Stomach (tissue), 9 donors: ENCODE results near the gene HPCAL4. TPM values are rescaled to one million over a fixed set of nuclear protein-coding genes. Genes with fewer than 3 reads are reported as not detected.
A peak's percentile ranks its signal among the peaks of the same experiment; 100 is the strongest.

ENCODE experiments used
- DNase-seq, 2 donors: peaks; one replicate each; pipeline versions ENCODE4 v3.0.0 to v3.0.0-alpha.2; 2013 to 2019
- H3K27ac ChIP-seq, 5 donors: fragments of 200-600 bp in 4 of 5; sonication (generic) in 4 of 5; one replicate each; pipeline ENCODE4 v1.5.1; 2013 to 2019; ENCODE audit warnings: mild to moderate bottlenecking in 1 of 5, moderate library complexity in 1 of 5
- H3K27me3 ChIP-seq, 3 donors: fragments of 200-600 bp; sonication (generic); one replicate each; pipeline ENCODE4 v1.5.1; 2017 to 2019; ENCODE audit warnings: mixed run types in 1 of 3
- H3K36me3 ChIP-seq, 4 donors: fragments of 200-600 bp; sonication (generic); 1 replicate in 3 of 4; 2 replicates in 1 of 4; pipeline ENCODE4 v1.5.1; 2016 to 2019
- H3K4me1 ChIP-seq, 4 donors: fragments of 200-600 bp; sonication (generic); one replicate each; pipeline ENCODE4 v1.5.1; 2016 to 2019
- H3K4me3 ChIP-seq, 4 donors: fragments of 200-600 bp; sonication (generic) in 3 of 4; one replicate each; pipeline ENCODE4 v1.5.1; 2016 to 2019; ENCODE audit warnings: mild to moderate bottlenecking in 1 of 4
- H3K9me3 ChIP-seq, 4 donors: fragments of 200-600 bp; sonication (generic); one replicate each; pipeline ENCODE4 v1.5.1; 2016 to 2019
- EP300 ChIP-seq: sonication (generic); formaldehyde crosslinking; IDR thresholded peaks from one replicate; pipeline ENCODE4 v1.6.1; 2017; ENCODE audit warnings: antibody characterized with exemption
- POLR2A ChIP-seq, 4 donors: fragments of 450-650 bp; IDR thresholded peaks; one replicate each; pipeline ENCODE4 v1.6.1; 2016; ENCODE audit warnings: antibody characterized with exemption in 4 of 4, control low read depth in 2 of 4, mild to moderate bottlenecking in 1 of 4, moderate library complexity in 1 of 4
- POLR2AphosphoS5 ChIP-seq, 3 donors: sonication (generic); formaldehyde crosslinking; IDR thresholded peaks; one replicate each; pipeline ENCODE4 v1.6.1; 2016; ENCODE audit warnings: antibody characterized with exemption in 3 of 3
- WGBS, 5 donors: extraction: QIAGEN DNeasy Blood & Tissue Kit in 3 of 5; methylation state at CpG; one replicate each; pipeline versions ENCODE4 v1.1.5 to v1.1.7; 2013 to 2018; 5-methylcytosine and 5-hydroxymethylcytosine counted together
- intact Hi-C: fragments of 100-400 bp; cut with DNase I; formaldehyde crosslinking; loops from one replicate; pipeline ENCODE4 v1.15.1; 2023; ENCODE audit warnings: low total_unique reads
- polyA plus RNA-seq, 3 donors: library from polyadenylated mRNA; stranded (reverse); fragments of 200-250 nt; gene quantifications; one replicate each; pipeline ENCODE4 v1.2.3, GENCODE V29; 2013
- total RNA-seq, 5 donors: library from RNA; depleted of rRNA; stranded (reverse); fragments of >200 nt; gene quantifications; one replicate each; pipeline versions ENCODE4 v1.1.0 to v1.2.3, GENCODE V29; 2014 to 2016
- TF ChIP-seq, protein P1 (sequence below), 7 experiments: fragments of 450-650 bp in 4 of 7; fragments of 200-600 bp in 3 of 7; sonication (generic) in 3 of 7; IDR thresholded peaks; one replicate each; pipeline ENCODE4 v1.5.1; 2016 to 2019; ENCODE audit warnings: antibody characterized with exemption in 7 of 7, control low read depth in 2 of 7, mild to moderate bottlenecking in 1 of 7
- donor health status: healthy with polysubstance abuse.
- donor health status: Bipolar disorder and iron deficiency.
- donor health status: healthy.

Gene HPCAL4
- total and polyA plus RNA-seq, 8 donors: 0.06 to 1.5 (median 0.15) TPM; not detected in 3

- TF ChIP-seq POLR2A (IDR thresholded peaks at IDR 0.05) (no peak), EP300 (peak; percentile 18)
- intact Hi-C loops: no loop called here
- Histone ChIP-seq H3K9me3 (no peaks in the 10 kb centered on the region), H3K4me1 (peaks cover 4 to 20% (median 17%) of the 10 kb centered on the region in 4 donors), H3K27ac (peak overlapping the region; percentile 4 to 60 (median 58)), H3K4me3 (no peak overlapping the region), H3K27me3 (peaks cover 0 to 50% (median 26%) of the 10 kb centered on the region in 3 donors), H3K36me3 (no peaks in the 10 kb centered on the region)
- WGBS, 5 donors: 56 to 66% (median 59%) methylated on average over 12 of the region's 12 CpGs
- peak in 1 of 2 donors; percentile 35 for DNase-seq
These were observed 55.9 kb downstream of the HPCAL4 start for GRCh38 chr1:39635205-39635870.

- H3K27me3 ChIP-seq: peaks cover 0 to 32% (median 14%) of the 10 kb centered on the region in 3 donors
- H3K4me1 ChIP-seq: peaks cover 0 to 10% (median 8%) of the 10 kb centered on the region in 4 donors
- TF ChIP-seq POLR2AphosphoS5 (IDR thresholded peaks at IDR 0.05): no peak
- no peak for TF ChIP-seq POLR2A (IDR thresholded peaks at IDR 0.05)
- TF ChIP-seq, protein P1, sequence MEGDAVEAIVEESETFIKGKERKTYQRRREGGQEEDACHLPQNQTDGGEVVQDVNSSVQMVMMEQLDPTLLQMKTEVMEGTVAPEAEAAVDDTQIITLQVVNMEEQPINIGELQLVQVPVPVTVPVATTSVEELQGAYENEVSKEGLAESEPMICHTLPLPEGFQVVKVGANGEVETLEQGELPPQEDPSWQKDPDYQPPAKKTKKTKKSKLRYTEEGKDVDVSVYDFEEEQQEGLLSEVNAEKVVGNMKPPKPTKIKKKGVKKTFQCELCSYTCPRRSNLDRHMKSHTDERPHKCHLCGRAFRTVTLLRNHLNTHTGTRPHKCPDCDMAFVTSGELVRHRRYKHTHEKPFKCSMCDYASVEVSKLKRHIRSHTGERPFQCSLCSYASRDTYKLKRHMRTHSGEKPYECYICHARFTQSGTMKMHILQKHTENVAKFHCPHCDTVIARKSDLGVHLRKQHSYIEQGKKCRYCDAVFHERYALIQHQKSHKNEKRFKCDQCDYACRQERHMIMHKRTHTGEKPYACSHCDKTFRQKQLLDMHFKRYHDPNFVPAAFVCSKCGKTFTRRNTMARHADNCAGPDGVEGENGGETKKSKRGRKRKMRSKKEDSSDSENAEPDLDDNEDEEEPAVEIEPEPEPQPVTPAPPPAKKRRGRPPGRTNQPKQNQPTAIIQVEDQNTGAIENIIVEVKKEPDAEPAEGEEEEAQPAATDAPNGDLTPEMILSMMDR (IDR thresholded peaks at IDR 0.05): no peak
- TF ChIP-seq EP300: no peak
- H3K36me3 ChIP-seq: peaks cover 0 to 7% (median 0%) of the 10 kb centered on the region in 4 donors
- WGBS, 5 donors: 60 to 86% (median 73%) methylated on average over 3 of the region's 3 CpGs
- peak overlapping the region in 2 of 4 donors; percentile 16 to 34 for H3K4me3 ChIP-seq
- no peaks in the 10 kb centered on the region for H3K9me3 ChIP-seq
- DNase-seq: no peak
- peak overlapping the region in 3 of 5 donors; percentile 22 to 62 (median 37) for H3K27ac ChIP-seq
- intact Hi-C loops: no loop called here
These were observed 57.8 kb downstream of the HPCAL4 start for GRCh38 chr1:39633422-39633821.

GRCh38 chr1:39632682-39633417 is 58.4 kb downstream of the HPCAL4 start:
- intact Hi-C loops: no loop called here
- H3K4me1 ChIP-seq: peaks cover 0 to 10% (median 8%) of the 10 kb centered on the region in 4 donors
- peak; percentile 67 to 85 for DNase-seq

GRCh38 chr1:39632323-39632681 is 58.9 kb downstream of the HPCAL4 start:
- H3K9me3 ChIP-seq: no peaks in the 10 kb centered on the region
- DNase-seq: no peak
- intact Hi-C loops: no loop called here
- peak overlapping the region in 2 of 4 donors; percentile 21 to 24 for H3K4me3 ChIP-seq
- TF ChIP-seq POLR2A (IDR thresholded peaks at IDR 0.05) (no peak), POLR2AphosphoS5 (IDR thresholded peaks at IDR 0.05) (no peak), EP300 (no peak)
- TF ChIP-seq, protein P1 (IDR thresholded peaks at IDR 0.05): no peak
- H3K27ac ChIP-seq: peak overlapping the region in 2 of 5 donors; percentile 37 to 62
- H3K4me1 ChIP-seq: peaks cover 0 to 10% (median 8%) of the 10 kb centered on the region in 4 donors
- 84 to 100% (median 89%) methylated on average over 1 to 5 of the region's 5 CpGs for WGBS, 5 donors
- peaks cover 0 to 21% (median 14%) of the 10 kb centered on the region in 3 donors for H3K27me3 ChIP-seq
- H3K36me3 ChIP-seq: peaks cover 0 to 7% (median 0%) of the 10 kb centered on the region in 4 donors

More at GRCh38 chr1:39632682-39633417, 58.4 kb downstream of the HPCAL4 start:
- TF ChIP-seq EP300: no peak
- TF ChIP-seq, protein P1 (IDR thresholded peaks at IDR 0.05): no peak
- Histone ChIP-seq H3K9me3 (no peaks in the 10 kb centered on the region), H3K27ac (peak overlapping the region in 3 of 5 donors; percentile 22 to 62 (median 37)), H3K36me3 (peaks cover 0 to 7% (median 0%) of the 10 kb centered on the region in 4 donors), H3K27me3 (peaks cover 0 to 27% (median 14%) of the 10 kb centered on the region in 3 donors), H3K4me3 (peak overlapping the region; percentile 16 to 34 (median 22))
- 10 to 29% (median 22%) methylated on average over 16 to 61 of the region's 61 CpGs for WGBS, 5 donors
